ENCODE data around the gene PPIL1.

- TF ChIP-seq, protein P1, sequence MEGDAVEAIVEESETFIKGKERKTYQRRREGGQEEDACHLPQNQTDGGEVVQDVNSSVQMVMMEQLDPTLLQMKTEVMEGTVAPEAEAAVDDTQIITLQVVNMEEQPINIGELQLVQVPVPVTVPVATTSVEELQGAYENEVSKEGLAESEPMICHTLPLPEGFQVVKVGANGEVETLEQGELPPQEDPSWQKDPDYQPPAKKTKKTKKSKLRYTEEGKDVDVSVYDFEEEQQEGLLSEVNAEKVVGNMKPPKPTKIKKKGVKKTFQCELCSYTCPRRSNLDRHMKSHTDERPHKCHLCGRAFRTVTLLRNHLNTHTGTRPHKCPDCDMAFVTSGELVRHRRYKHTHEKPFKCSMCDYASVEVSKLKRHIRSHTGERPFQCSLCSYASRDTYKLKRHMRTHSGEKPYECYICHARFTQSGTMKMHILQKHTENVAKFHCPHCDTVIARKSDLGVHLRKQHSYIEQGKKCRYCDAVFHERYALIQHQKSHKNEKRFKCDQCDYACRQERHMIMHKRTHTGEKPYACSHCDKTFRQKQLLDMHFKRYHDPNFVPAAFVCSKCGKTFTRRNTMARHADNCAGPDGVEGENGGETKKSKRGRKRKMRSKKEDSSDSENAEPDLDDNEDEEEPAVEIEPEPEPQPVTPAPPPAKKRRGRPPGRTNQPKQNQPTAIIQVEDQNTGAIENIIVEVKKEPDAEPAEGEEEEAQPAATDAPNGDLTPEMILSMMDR (IDR thresholded peaks at IDR 0.05; ENCODE audit: poor library complexity), result peak; percentile 33
- TF ChIP-seq EZH2phosphoT487 (IDR thresholded peaks at IDR 0.05; ENCODE audit: low read depth, severe bottlenecking, unreplicated experiment), result no peak
Measured at GRCh38 chr6:36873612-36874442, 776 bp downstream of the PPIL1 start.

Data from hepatocyte (in vitro differentiated cells).